Upper lobe of right lung (tissue), 1 donor: ENCODE measurements around the gene CRYL1. TPM values are rescaled to one million over a fixed set of nuclear protein-coding genes. Genes with fewer than 3 reads are reported as not detected.

ENCODE experiments used
- ATAC-seq: fragments of 200-7000 bp; cut with Tn5 transposase; one replicate; pipeline ENCODE4 v1.9.1; 2020; ENCODE audit warnings: mild to moderate bottlenecking, moderate library complexity
- DNase-seq: peaks from one replicate; pipeline ENCODE4 v3.0.0-alpha.2; 2020
- H3K27ac ChIP-seq: fragments of 200-600 bp; one replicate; pipeline ENCODE4 v1.8.0; 2022
- H3K27me3 ChIP-seq: fragments of 200-600 bp; one replicate; pipeline ENCODE4 v1.8.0; 2022; ENCODE audit warnings: mild to moderate bottlenecking
- H3K36me3 ChIP-seq: fragments of 200-600 bp; one replicate; pipeline ENCODE4 v1.8.0; 2022
- H3K4me1 ChIP-seq: fragments of 200-600 bp; one replicate; pipeline ENCODE4 v1.8.0; 2022
- H3K4me3 ChIP-seq: fragments of 200-600 bp; one replicate; pipeline ENCODE4 v1.8.0; 2022; ENCODE audit warnings: mild to moderate bottlenecking
- H3K9me3 ChIP-seq: fragments of 200-600 bp; one replicate; pipeline ENCODE4 v1.8.0; 2022
- CTCF ChIP-seq: fragments of 200-600 bp; IDR thresholded peaks from one replicate; pipeline ENCODE4 v1.8.0; 2022; ENCODE audit warnings: antibody characterized with exemption
- intact Hi-C: fragments of 100-400 bp; cut with DNase I; formaldehyde crosslinking; loops from one replicate; pipeline ENCODE4 v1.11.0; 2022
- total RNA-seq: library from RNA; stranded (reverse); fragmentation: NEBNext Ultra II Directional; extraction: Animal tissue kit (Norgen Biotek cat#: 25700); gene quantifications from one replicate; pipeline ENCODE4 v1.2.1, GENCODE V29; 2021
- donor health status: DM: no; HTN: yes; CAD: no; lungs with severe emphysema.

The CRYL1 gene
- total RNA-seq, 1 donor from 2014 or later: 28.5 TPM

GRCh38 chr13:20405691-20406090 is 120.0 kb downstream of the CRYL1 start:
- TF ChIP-seq CTCF: no peak
- Histone ChIP-seq H3K27me3 (no peaks in the 10 kb centered on the region), H3K4me1 (no peaks in the 10 kb centered on the region), H3K27ac (no peak overlapping the region), H3K4me3 (no peak overlapping the region), H3K36me3 (no peaks in the 10 kb centered on the region), H3K9me3 (no peaks in the 10 kb centered on the region)
- ATAC-seq (peak; percentile 38), DNase-seq (no peak)
- intact Hi-C loops: no loop called here

- no peaks in the 10 kb centered on the region for H3K27me3 ChIP-seq
- no peaks in the 10 kb centered on the region for H3K9me3 ChIP-seq
- H3K36me3 ChIP-seq: no peaks in the 10 kb centered on the region
- no peak overlapping the region for H3K27ac ChIP-seq
- DNase-seq (no peak), ATAC-seq (no peak)
- TF ChIP-seq CTCF: no peak
- intact Hi-C loops: no loop called here
- H3K4me1 ChIP-seq: no peaks in the 10 kb centered on the region
- no peak overlapping the region for H3K4me3 ChIP-seq
Observed at GRCh38 chr13:20404488-20405222, 121.0 kb downstream of the CRYL1 start.

- no peak for DNase-seq
- intact Hi-C loops: no loop called here
- no peaks in the 10 kb centered on the region for H3K27me3 ChIP-seq
Observed at GRCh38 chr13:20403826-20404225, 121.8 kb downstream of the CRYL1 start.

GRCh38 chr13:20402881-20403280 is 122.8 kb downstream of the CRYL1 start:
- Histone ChIP-seq H3K4me1 (no peaks in the 10 kb centered on the region), H3K27ac (no peak overlapping the region), H3K36me3 (no peaks in the 10 kb centered on the region), H3K4me3 (no peak overlapping the region), H3K27me3 (no peaks in the 10 kb centered on the region), H3K9me3 (no peaks in the 10 kb centered on the region)
- DNase-seq (no peak), ATAC-seq (no peak)
- intact Hi-C loops: no loop called here
- TF ChIP-seq CTCF: no peak

More at GRCh38 chr13:20403826-20404225, 121.8 kb downstream of the CRYL1 start:
- no peaks in the 10 kb centered on the region for H3K9me3 ChIP-seq
- H3K4me1 ChIP-seq: no peaks in the 10 kb centered on the region
- ATAC-seq: no peak
- no peak for TF ChIP-seq CTCF
- no peaks in the 10 kb centered on the region for H3K36me3 ChIP-seq
- H3K27ac ChIP-seq: no peak overlapping the region
- no peak overlapping the region for H3K4me3 ChIP-seq

GRCh38 chr13:20401931-20402856 is 123.5 kb downstream of the CRYL1 start:
- ATAC-seq (no peak), DNase-seq (no peak)

More at GRCh38 chr13:20401931-20402856, 123.5 kb downstream of the CRYL1 start:
- intact Hi-C loops: no loop called here
- Histone ChIP-seq H3K4me3 (no peak overlapping the region), H3K9me3 (no peaks in the 10 kb centered on the region), H3K4me1 (no peaks in the 10 kb centered on the region), H3K27me3 (no peaks in the 10 kb centered on the region), H3K27ac (no peak overlapping the region), H3K36me3 (no peaks in the 10 kb centered on the region)
- TF ChIP-seq CTCF: no peak
